IMR-90 (cell line): ENCODE data around the gene FRMD3. TPM values are rescaled to one million over a fixed set of nuclear protein-coding genes. Genes with fewer than 3 reads are reported as not detected.

ENCODE experiments used
- ATAC-seq: fragments of 200-7000 bp; cut with Tn5 transposase; 2 replicates; pipeline ENCODE4 v1.9.1; 2020; ENCODE audit warnings: low read depth, mild to moderate bottlenecking, moderate library complexity
- BruUV-seq: library from RNA; stranded (reverse); fragments of 400-500 nt; replicated peaks from 2 replicates; lab custom pipeline; 2021; lab: Mats Ljungman, UMichigan
- CTCF ChIA-PET: fragments of 300-600 bp; formaldehyde crosslinking; extraction: SDS; loops from one replicate; lab custom pipeline; 2021; ENCODE audit warnings: antibody characterized with exemption; lab: Yijun Ruan, JAX
- POLR2A ChIA-PET: fragments of 300-600 bp; sonication (Branson Sonifier 250); formaldehyde crosslinking; loops from one replicate; lab custom pipeline; 2022; ENCODE audit warnings: antibody characterized with exemption; ENCODE audit not compliant: unreplicated experiment; lab: Charles Lee
- DNase-seq: peaks from one replicate; pipeline ENCODE4 v3.0.0; 2013
- H2AFZ ChIP-seq: replicated peaks from 2 replicates; pipeline ENCODE3; 2013; ENCODE audit warnings: low read length, mild to moderate bottlenecking; ENCODE audit not compliant: poor library complexity
- H2AK5ac ChIP-seq: 2 replicates; pipeline ENCODE4 v1.6.1; 2013; ENCODE audit warnings: low read depth, low read length, inconsistent platforms
- H2AK9ac ChIP-seq: replicated peaks from 2 replicates; pipeline ENCODE3; 2013; ENCODE audit warnings: mild to moderate bottlenecking, low read depth, low read length, moderate library complexity; ENCODE audit not compliant: poor library complexity
- H2BK120ac ChIP-seq: 2 replicates; pipeline ENCODE4 v1.6.1; 2013; ENCODE audit warnings: low read depth, low read length, inconsistent platforms
- H2BK15ac ChIP-seq: 3 replicates; pipeline ENCODE4 v1.6.1; 2013; ENCODE audit warnings: low read depth, low read length, inconsistent platforms
- H2BK20ac ChIP-seq: 2 replicates; pipeline ENCODE4 v1.6.1; 2013; ENCODE audit warnings: low read depth, mild to moderate bottlenecking, inconsistent platforms, low read length, moderate library complexity
- H2BK5ac ChIP-seq: 2 replicates; pipeline ENCODE4 v1.6.1; 2013; ENCODE audit warnings: mild to moderate bottlenecking, low read depth, low read length, inconsistent platforms; ENCODE audit not compliant: poor library complexity, severe bottlenecking
- H3K14ac ChIP-seq: replicated peaks from 2 replicates; pipeline ENCODE4 v1.6.1; 2013; ENCODE audit warnings: low read depth, low read length, inconsistent platforms
- H3K18ac ChIP-seq: 2 replicates; pipeline ENCODE4 v1.6.1; 2013; ENCODE audit warnings: low read depth, low read length, control low read depth
- H3K23ac ChIP-seq: 2 replicates; pipeline ENCODE4 v1.6.1; 2013; ENCODE audit warnings: low read depth, low read length, inconsistent platforms
- H3K27ac ChIP-seq: 2 replicates; pipeline ENCODE4 v1.5.1; 2013; ENCODE audit warnings: mild to moderate bottlenecking, control low read depth, low read length; ENCODE audit not compliant: insufficient read depth
- H3K27me3 ChIP-seq: 2 replicates; pipeline ENCODE4 v1.6.1; 2013; ENCODE audit warnings: low read length; ENCODE audit not compliant: control insufficient read depth, insufficient read depth
- H3K36me3 ChIP-seq: 2 replicates; pipeline ENCODE4 v1.6.1; 2013; ENCODE audit warnings: low read length, mixed read lengths; ENCODE audit not compliant: control insufficient read depth, insufficient read depth
- H3K4ac ChIP-seq: 2 replicates; pipeline ENCODE4 v1.6.1; 2013; ENCODE audit warnings: low read depth, low read length, inconsistent platforms
- H3K4me1 ChIP-seq: 2 replicates; pipeline ENCODE4 v1.6.1; 2013; ENCODE audit warnings: low read length, mixed read lengths; ENCODE audit not compliant: control insufficient read depth, insufficient read depth
- H3K4me2 ChIP-seq: 2 replicates; pipeline ENCODE4 v1.6.1; 2013; ENCODE audit warnings: low read depth, mild to moderate bottlenecking, control low read depth, low read length, moderate library complexity
- H3K4me3 ChIP-seq: 2 replicates; pipeline ENCODE4 v1.5.1; 2013; ENCODE audit warnings: low read depth, mild to moderate bottlenecking, control low read depth, low read length, moderate library complexity; ENCODE audit not compliant: insufficient read depth
- H3K56ac ChIP-seq: 2 replicates; pipeline ENCODE4 v1.6.1; 2013; ENCODE audit warnings: low read length, inconsistent platforms; ENCODE audit not compliant: insufficient read depth; ENCODE audit errors: extremely low read depth
- H3K79me1 ChIP-seq, 2 experiments: 2 replicates each; pipeline ENCODE4 v1.6.1; 2013; ENCODE audit warnings: low read length in 2 of 2, inconsistent platforms in 1 of 2, low read depth in 1 of 2
- H3K9ac ChIP-seq: 2 replicates; pipeline ENCODE4 v1.6.1; 2013; ENCODE audit warnings: low read depth, low read length, control low read depth
- H3K9me1 ChIP-seq: 2 replicates; pipeline ENCODE4 v1.6.1; 2013; ENCODE audit warnings: low read length, inconsistent platforms; ENCODE audit not compliant: insufficient read depth
- H3K9me3 ChIP-seq: 2 replicates; pipeline ENCODE4 v1.6.1; 2013; ENCODE audit warnings: low read length; ENCODE audit not compliant: control insufficient read depth, insufficient read depth
- H4K20me1 ChIP-seq: 2 replicates; pipeline ENCODE4 v1.6.1; 2013; ENCODE audit warnings: low read length, inconsistent platforms; ENCODE audit not compliant: insufficient read depth
- H4K5ac ChIP-seq: 2 replicates; pipeline ENCODE4 v1.6.1; 2013; ENCODE audit warnings: mild to moderate bottlenecking, low read depth, low read length, control low read depth
- H4K8ac ChIP-seq, 2 experiments: 2 replicates each; pipeline ENCODE4 v1.6.1; 2013; ENCODE audit warnings: low read depth in 2 of 2, low read length in 2 of 2, control low read depth in 1 of 2, inconsistent platforms in 1 of 2
- H4K91ac ChIP-seq: 2 replicates; pipeline ENCODE4 v1.6.1; 2013; ENCODE audit warnings: low read depth, low read length, inconsistent platforms; ENCODE audit not compliant: insufficient read depth
- CEBPB ChIP-seq: IDR thresholded peaks from 2 replicates; pipeline ENCODE4 v1.6.1; 2012; ENCODE audit warnings: low read depth, low read length, improper control_type of control experiment
- CHD1 ChIP-seq: IDR thresholded peaks from 2 replicates; pipeline ENCODE4 v1.6.1; 2012; ENCODE audit warnings: low read depth, low read length, improper control_type of control experiment
- CTCF ChIP-seq: conservative IDR thresholded peaks from 2 replicates; pipeline ENCODE4 v1.5.1; 2012; ENCODE audit warnings: mild to moderate bottlenecking, low read depth, low read length, improper control_type of control experiment
- ELK1 ChIP-seq: fragments of 150-350 bp; IDR thresholded peaks from 2 replicates; pipeline ENCODE4 v1.6.1; 2016; ENCODE audit warnings: low read depth, mild to moderate bottlenecking, low read length, moderate library complexity, borderline replicate concordance
- FOS ChIP-seq: fragments of 150-350 bp; IDR thresholded peaks from 2 replicates; pipeline ENCODE4 v1.6.1; 2016; ENCODE audit warnings: low read depth, low read length
- MAZ ChIP-seq: IDR thresholded peaks from 2 replicates; pipeline ENCODE4 v1.6.1; 2012; ENCODE audit warnings: low read depth, mild to moderate bottlenecking, low read length, improper control_type of control experiment, moderate library complexity, borderline replicate concordance
- MXI1 ChIP-seq: IDR thresholded peaks from 2 replicates; pipeline ENCODE4 v1.6.1; 2012; ENCODE audit warnings: low read depth, mild to moderate bottlenecking, low read length, moderate library complexity, borderline replicate concordance
- RAD21 ChIP-seq: IDR thresholded peaks from 2 replicates; pipeline ENCODE4 v1.6.1; 2012; ENCODE audit warnings: low read length, improper control_type of control experiment
- RCOR1 ChIP-seq: IDR thresholded peaks from 2 replicates; pipeline ENCODE4 v1.6.1; 2012; ENCODE audit warnings: mild to moderate bottlenecking, low read length, improper control_type of control experiment; ENCODE audit not compliant: insufficient replicate concordance
- RFX5 ChIP-seq: IDR thresholded peaks from 2 replicates; pipeline ENCODE4 v1.8.0; 2012; ENCODE audit warnings: low read depth, mild to moderate bottlenecking, low read length, moderate library complexity
- SMC3 ChIP-seq: fragments of 150-350 bp; IDR thresholded peaks from 2 replicates; pipeline ENCODE4 v1.6.1; 2016; ENCODE audit warnings: low read depth, mild to moderate bottlenecking, antibody characterized with exemption, low read length, moderate library complexity
- USF2 ChIP-seq: fragments of 150-350 bp; IDR thresholded peaks from 2 replicates; pipeline ENCODE4 v1.6.1; 2017; ENCODE audit warnings: mild to moderate bottlenecking, antibody characterized with exemption, low read length, low read depth
- WGBS, 2 experiments: methylation state at CpG; one replicate each; pipeline versions ENCODE4 v1.1.5 to v1.1.7; 2013; ENCODE audit warnings: missing lambda C conversion rate in 2 of 2; ENCODE audit not compliant: insufficient read length in 1 of 2; ENCODE audit errors: extremely low coverage in 2 of 2; 5-methylcytosine and 5-hydroxymethylcytosine counted together
- dilution Hi-C: fragments of 300-500 bp; cut with HindIII; formaldehyde crosslinking; loops from one replicate; pipeline ENCODE4 v1.14.3; 2018; ENCODE audit warnings: low sequenced_read_pairs; ENCODE audit not compliant: unreplicated experiment
- in situ Hi-C: fragments of 300-500 bp; cut with MboI; formaldehyde crosslinking; loops from 3 replicates; pipeline ENCODE4 v1.14.3; 2019; ENCODE audit warnings: low sequenced_read_pairs, inconsistent platforms, mixed read lengths
- intact Hi-C: fragments of 100-400 bp; cut with micrococcal nuclease; formaldehyde crosslinking; loops from 2 replicates; pipeline ENCODE4 v1.10.0; 2022
- polyA plus RNA-seq, 3 experiments: library from polyadenylated mRNA; depleted of rRNA; stranded (reverse); fragments of >200 nt; gene quantifications; 2 replicates each; pipeline ENCODE4 v1.2.3, GENCODE V29; 2012; ENCODE audit warnings: low replicate concordance in 1 of 3
- total RNA-seq: library from RNA; depleted of rRNA; stranded (reverse); fragments of >200 nt; gene quantifications from 2 replicates; pipeline ENCODE4 v1.2.3, GENCODE V29; 2012

FRMD3 gene
- total and polyA plus RNA-seq, 2 of the 4 experiments (the other 2 are of a cell fraction): 0.02 to 0.18 TPM

DNA sequence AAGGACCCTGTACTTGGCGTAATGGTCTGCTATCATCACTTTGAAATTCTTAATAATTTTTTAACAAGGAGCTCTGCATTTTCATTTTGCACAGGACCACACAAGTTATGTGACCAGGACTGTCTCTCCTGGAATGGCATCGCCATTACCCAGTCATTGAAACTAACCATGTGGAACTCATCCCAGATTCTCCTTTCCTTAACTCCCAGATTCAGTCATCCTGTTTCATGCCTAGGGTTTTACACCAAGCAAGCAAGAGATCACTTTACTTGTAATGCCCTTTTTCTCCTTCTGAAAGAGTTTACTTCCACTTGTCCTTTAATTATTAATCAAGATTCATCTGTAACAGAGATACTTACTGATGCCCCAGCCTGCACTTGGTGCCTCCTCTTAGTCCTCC lies 12.0 kb downstream of the FRMD3 start:
- Histone ChIP-seq H2BK5ac (no peak overlapping the region), H2BK20ac (no peak overlapping the region), H2BK15ac (no peak overlapping the region), H2AK9ac (no peak overlapping the region), H4K91ac (no peak overlapping the region), H3K79me1 (no peaks in the 10 kb centered on the region), H3K27ac (no peak overlapping the region), H4K20me1 (no peaks in the 10 kb centered on the region), H3K4me1 (no peaks in the 10 kb centered on the region), H3K27me3 (no peaks in the 10 kb centered on the region), H4K5ac (no peak overlapping the region), H3K18ac (no peak overlapping the region), H3K14ac (no peak overlapping the region), H2AFZ (no peak overlapping the region), H3K9me1 (no peaks in the 10 kb centered on the region), H2BK120ac (no peak overlapping the region), H3K9ac (no peak overlapping the region), H3K4me3 (no peak overlapping the region), H3K4ac (no peak overlapping the region), H3K23ac (no peak overlapping the region), H3K4me2 (no peak overlapping the region), H4K8ac (no peak overlapping the region), H3K9me3 (no peaks in the 10 kb centered on the region), H2AK5ac (no peak overlapping the region), H3K36me3 (no peaks in the 10 kb centered on the region), H3K56ac (no peak overlapping the region)
- intact Hi-C loops: no loop called here
- ChIA-PET POLR2A (no interaction called here), CTCF (interaction anchor here (0.6 kb wide), 1 partner anchor 139 kb away, joined by 3 read pairs; no protein-coding TSS in a partner anchor)
- dilution Hi-C loops: no loop called here
- TF ChIP-seq ELK1: no peak
- TF ChIP-seq CHD1: no peak
- no peak for TF ChIP-seq CEBPB
- TF ChIP-seq FOS: no peak
- TF ChIP-seq MXI1: no peak
- TF ChIP-seq RFX5: no peak
- no peak for TF ChIP-seq USF2
- TF ChIP-seq RCOR1: no peak
- no peak for TF ChIP-seq SMC3
- TF ChIP-seq CTCF: no peak
- no peak for TF ChIP-seq RAD21
- TF ChIP-seq MAZ: no peak
- no TSS peak for BruUV-seq
- no CpG with 5 or more reads among the region's 2 CpGs for whole genome bisulfite sequencing, 2 experiments
- in situ Hi-C loops: no loop called here
- no peak for ATAC-seq
- no peak for DNase-seq
